H9 (cell line): ENCODE data around the gene MCF2L2. TPM values are rescaled to one million over a fixed set of nuclear protein-coding genes. Genes with fewer than 3 reads are reported as not detected.

Experiments
- DNase-seq: peaks from one replicate; pipeline ENCODE4 v3.0.0-alpha.2; 2017
- H2AFZ ChIP-seq: one replicate; pipeline ENCODE4 v1.6.1; 2013; ENCODE audit warnings: mild to moderate bottlenecking, low read length, control low read depth, moderate library complexity
- H2AK5ac ChIP-seq: 2 replicates; pipeline ENCODE4 v1.6.1; 2013; ENCODE audit warnings: low read length, control low read depth, mixed read lengths; ENCODE audit not compliant: insufficient read length
- H2BK120ac ChIP-seq: one replicate; pipeline ENCODE4 v1.6.1; 2013; ENCODE audit warnings: low read depth, mild to moderate bottlenecking, low read length, control low read depth, inconsistent platforms; ENCODE audit not compliant: poor library complexity, severe bottlenecking
- H2BK12ac ChIP-seq: 2 replicates; pipeline ENCODE4 v1.6.1; 2013; ENCODE audit warnings: low read length, control low read depth, mixed read lengths, low read depth; ENCODE audit not compliant: insufficient read length
- H2BK15ac ChIP-seq: 2 replicates; pipeline ENCODE4 v1.6.1; 2013; ENCODE audit warnings: low read depth, low read length, control low read depth
- H2BK20ac ChIP-seq: one replicate; pipeline ENCODE4 v1.6.1; 2013; ENCODE audit warnings: low read depth, mild to moderate bottlenecking, low read length, control low read depth, inconsistent platforms; ENCODE audit not compliant: poor library complexity, severe bottlenecking
- H2BK5ac ChIP-seq: 2 replicates; pipeline ENCODE4 v1.6.1; 2013; ENCODE audit warnings: low read length, control low read depth, mixed read lengths; ENCODE audit not compliant: insufficient read length
- H3K14ac ChIP-seq: 2 replicates; pipeline ENCODE4 v1.6.1; 2013; ENCODE audit warnings: low read length, control low read depth; ENCODE audit not compliant: insufficient read depth
- H3K18ac ChIP-seq: 2 replicates; pipeline ENCODE4 v1.6.1; 2013; ENCODE audit warnings: low read depth, mild to moderate bottlenecking, mixed read lengths, low read length, control low read depth; ENCODE audit not compliant: insufficient read length
- H3K23ac ChIP-seq: 2 replicates; pipeline ENCODE4 v1.6.1; 2013; ENCODE audit warnings: low read length, control low read depth, mixed read lengths, low read depth; ENCODE audit not compliant: insufficient read length
- H3K23me2 ChIP-seq: 2 replicates; pipeline ENCODE4 v1.6.1; 2013; ENCODE audit warnings: low read depth, mild to moderate bottlenecking, mixed read lengths, low read length, control low read depth; ENCODE audit not compliant: insufficient read length, poor library complexity, severe bottlenecking
- H3K27ac ChIP-seq: 2 replicates; pipeline ENCODE4 v1.5.1; 2013; ENCODE audit warnings: low read length, control low read depth, mixed read lengths, low read depth; ENCODE audit not compliant: insufficient read length
- H3K27me3 ChIP-seq: 2 replicates; pipeline ENCODE4 v1.6.1; 2013; ENCODE audit warnings: low read length, control low read depth, inconsistent platforms; ENCODE audit not compliant: insufficient read depth
- H3K4ac ChIP-seq: 2 replicates; pipeline ENCODE4 v1.6.1; 2013; ENCODE audit warnings: low read depth, mild to moderate bottlenecking, control low read depth, inconsistent platforms, low read length, moderate library complexity
- H3K4me1 ChIP-seq: 2 replicates; pipeline ENCODE4 v1.6.1; 2013; ENCODE audit warnings: low read length, control low read depth, inconsistent platforms; ENCODE audit not compliant: insufficient read depth
- H3K4me2 ChIP-seq: 2 replicates; pipeline ENCODE4 v1.6.1; 2013; ENCODE audit warnings: low read length, control low read depth, mixed read lengths; ENCODE audit not compliant: insufficient read length, insufficient read depth
- H3K56ac ChIP-seq: 2 replicates; pipeline ENCODE4 v1.6.1; 2013; ENCODE audit warnings: low read depth, mild to moderate bottlenecking, mixed read lengths, low read length, control low read depth; ENCODE audit not compliant: insufficient read length
- H3K79me1 ChIP-seq: 2 replicates; pipeline ENCODE4 v1.6.1; 2013; ENCODE audit warnings: low read depth, mild to moderate bottlenecking, moderate library complexity, low read length, control low read depth, inconsistent platforms; ENCODE audit not compliant: insufficient read depth, poor library complexity, severe bottlenecking
- H3K79me2 ChIP-seq: 2 replicates; pipeline ENCODE4 v1.6.1; 2013; ENCODE audit warnings: low read length, control low read depth, inconsistent platforms; ENCODE audit not compliant: insufficient read depth
- H3K9ac ChIP-seq: 2 replicates; pipeline ENCODE4 v1.6.1; 2013; ENCODE audit warnings: low read length, control low read depth, mixed read lengths; ENCODE audit not compliant: insufficient read length; ENCODE audit errors: extremely low read depth
- H3K9me3 ChIP-seq: one replicate; pipeline ENCODE4 v1.6.1; 2013; ENCODE audit warnings: low read depth, low read length, inconsistent platforms; ENCODE audit not compliant: control insufficient read depth
- H3T11ph ChIP-seq: one replicate; pipeline ENCODE4 v1.6.1; 2013; ENCODE audit warnings: mild to moderate bottlenecking, low read length, control low read depth, inconsistent platforms
- H4K20me1 ChIP-seq: one replicate; pipeline ENCODE4 v1.6.1; 2013; ENCODE audit not compliant: control insufficient read depth, insufficient read length, insufficient read depth
- H4K5ac ChIP-seq: 2 replicates; pipeline ENCODE4 v1.6.1; 2013; ENCODE audit warnings: low read depth, mild to moderate bottlenecking, mixed read lengths, low read length, control low read depth; ENCODE audit not compliant: insufficient read length
- H4K8ac ChIP-seq: replicated peaks from 2 replicates; pipeline ENCODE4 v1.6.1; 2013; ENCODE audit warnings: low read length, control low read depth, mixed read lengths, low read depth; ENCODE audit not compliant: insufficient read length
- H4K91ac ChIP-seq: 2 replicates; pipeline ENCODE4 v1.6.1; 2013; ENCODE audit warnings: low read depth, mild to moderate bottlenecking, moderate library complexity, mixed read lengths, low read length, control low read depth; ENCODE audit not compliant: insufficient read length
- H3K27ac Mint-ChIP-seq, 3 experiments: 2 replicates in 2 of 3; 3 replicates in 1 of 3; pipeline ENCODE4 v1.8.0; 2020 to 2021; ENCODE audit warnings: mixed read lengths in 3 of 3, mild to moderate bottlenecking in 1 of 3, moderate library complexity in 1 of 3
- H3K27me3 Mint-ChIP-seq: 2 replicates; pipeline ENCODE4 v1.8.0; 2021; ENCODE audit warnings: low read depth, mild to moderate bottlenecking, moderate library complexity, mixed read lengths
- H3K36me3 Mint-ChIP-seq, 3 experiments: 2 replicates in 2 of 3; 3 replicates in 1 of 3; pipeline ENCODE4 v1.8.0; 2020 to 2021; ENCODE audit warnings: low read depth in 3 of 3, mixed read lengths in 3 of 3; ENCODE audit not compliant: insufficient read depth in 1 of 3
- H3K4me1 Mint-ChIP-seq, 2 experiments: 2 replicates each; pipeline ENCODE4 v1.8.0; 2020; ENCODE audit warnings: mixed read lengths in 2 of 2
- H3K4me3 Mint-ChIP-seq, 2 experiments: 2 replicates in 1 of 2; 3 replicates in 1 of 2; pipeline ENCODE4 v1.8.0; 2020 to 2021; ENCODE audit warnings: mild to moderate bottlenecking in 2 of 2, mixed read lengths in 2 of 2, moderate library complexity in 1 of 2
- H3K9me3 Mint-ChIP-seq, 2 experiments: 2 replicates in 1 of 2; 3 replicates in 1 of 2; pipeline ENCODE4 v1.8.0; 2020; ENCODE audit warnings: mild to moderate bottlenecking in 2 of 2, mixed read lengths in 2 of 2, moderate library complexity in 1 of 2
- CTCF ChIP-seq: fragments of 200-600 bp; sonication (generic); conservative IDR thresholded peaks from 3 replicates; pipeline ENCODE4 v1.8.0; 2021; ENCODE audit warnings: antibody characterized with exemption, mild to moderate bottlenecking
- WGBS: extraction: QIAGEN DNeasy Blood & Tissue Kit; methylation state at CpG from one replicate; pipeline ENCODE4 v1.1.7; 2013; ENCODE audit warnings: missing lambda C conversion rate, low lambda C conversion rate, mixed read lengths; ENCODE audit not compliant: insufficient read length; ENCODE audit errors: extremely low coverage; 5-methylcytosine and 5-hydroxymethylcytosine counted together
- total RNA-seq: library from RNA; stranded (reverse); gene quantifications from 2 replicates; pipeline ENCODE4 v1.2.1, GENCODE V29; 2021

The MCF2L2 gene
- total RNA-seq, 1 experiment from 2014 or later: 6.4 TPM

DNA sequence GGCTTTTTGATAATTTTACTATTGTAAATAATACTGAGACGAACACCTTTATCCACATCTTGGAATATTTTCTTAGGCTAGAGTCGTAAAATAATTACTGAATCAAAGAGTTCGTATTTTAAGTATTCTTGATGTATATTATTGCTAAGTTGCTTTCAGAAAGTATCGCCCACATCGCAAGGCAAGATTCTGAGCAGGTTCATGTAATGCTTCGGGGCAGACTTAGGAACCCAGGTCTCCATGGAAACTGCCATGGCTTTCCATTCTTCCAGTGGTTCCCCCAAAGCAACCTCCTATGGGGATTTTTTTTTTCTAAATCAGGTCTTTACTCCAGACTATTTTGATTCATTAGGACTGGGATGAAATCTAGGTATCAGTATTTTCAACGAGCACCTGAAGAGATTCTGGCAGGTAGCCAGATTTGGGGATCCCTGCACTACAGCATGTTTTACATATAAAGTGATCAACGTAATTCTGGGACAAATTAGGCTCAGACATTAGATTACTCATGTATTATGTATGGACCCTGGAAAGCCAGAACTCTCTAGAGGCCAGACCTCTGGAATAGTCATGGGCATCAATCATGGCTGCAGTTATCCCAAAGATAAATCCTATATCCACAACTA, 88.8 kb downstream of the MCF2L2 start:
- no peak overlapping the region for H2BK12ac ChIP-seq
- no peak overlapping the region for H3K56ac ChIP-seq
- DNase-seq: no peak
- no peaks in the 10 kb centered on the region for H3K79me1 ChIP-seq
- H3T11ph ChIP-seq: no peak overlapping the region
- no peak overlapping the region for H3K18ac ChIP-seq
- no peak overlapping the region for H4K91ac ChIP-seq
- WGBS: no CpG with 5 or more reads among the region's 8 CpGs
- H3K27me3 ChIP-seq: no peaks in the 10 kb centered on the region
- H3K4me2 ChIP-seq: no peak overlapping the region
- no peak overlapping the region for H2BK15ac ChIP-seq
- TF ChIP-seq CTCF: no peak
- Mint-ChIP-seq H3K9me3 (peaks cover 0 to 2% of the 10 kb centered on the region in 2 experiments; a peak in 2 of 5 replicates), H3K27ac (peak overlapping the region in 1 of 3 experiments; percentile 11; a peak in 1 of 7 replicates), H3K4me3 (no peak overlapping the region), H3K4me1 (0 out of 4 replicates have a peak, but pooled peaks cover 0 to 2% of the 10 kb centered on the region in 2 experiments), H3K36me3 (peaks cover 0 to 2% (median 0%) of the 10 kb centered on the region in 3 experiments; a peak in 1 of 7 replicates), H3K27me3 (no peaks in the 10 kb centered on the region)
- no peak overlapping the region for H2AK5ac ChIP-seq
- no peaks in the 10 kb centered on the region for H3K79me2 ChIP-seq
- no peak overlapping the region for H4K8ac ChIP-seq
- H3K4me1 ChIP-seq: no peaks in the 10 kb centered on the region
- no peak overlapping the region for H3K9ac ChIP-seq
- H3K14ac ChIP-seq: no peak overlapping the region
- no peak overlapping the region for H3K23ac ChIP-seq
- H2BK5ac ChIP-seq: no peak overlapping the region
- H3K27ac ChIP-seq: no peak overlapping the region
- H3K9me3 ChIP-seq: no peaks in the 10 kb centered on the region
- H2AFZ ChIP-seq: no peak overlapping the region
- no peak overlapping the region for H2BK20ac ChIP-seq
- H4K20me1 ChIP-seq: no peaks in the 10 kb centered on the region
- no peak overlapping the region for H4K5ac ChIP-seq
- no peak overlapping the region for H2BK120ac ChIP-seq
- no peaks in the 10 kb centered on the region for H3K23me2 ChIP-seq
- H3K4ac ChIP-seq: no peak overlapping the region
